GM18951 (cell line): ENCODE data around the gene RNF8.

Experiments
- POLR2A ChIP-seq: IDR thresholded peaks from 4 replicates; pipeline ENCODE4 v1.6.1; 2011; ENCODE audit warnings: mild to moderate bottlenecking; ENCODE audit not compliant: insufficient read length, insufficient read depth; ENCODE audit errors: extremely low read depth
- in situ Hi-C: fragments of 300-500 bp; cut with MboI; formaldehyde crosslinking; loops from one replicate; pipeline ENCODE4 v1.12.0; 2022; ENCODE audit warnings: low sequenced_read_pairs, mixed read lengths, inconsistent platforms; ENCODE audit not compliant: unreplicated experiment

The RNF8 gene

DNA sequence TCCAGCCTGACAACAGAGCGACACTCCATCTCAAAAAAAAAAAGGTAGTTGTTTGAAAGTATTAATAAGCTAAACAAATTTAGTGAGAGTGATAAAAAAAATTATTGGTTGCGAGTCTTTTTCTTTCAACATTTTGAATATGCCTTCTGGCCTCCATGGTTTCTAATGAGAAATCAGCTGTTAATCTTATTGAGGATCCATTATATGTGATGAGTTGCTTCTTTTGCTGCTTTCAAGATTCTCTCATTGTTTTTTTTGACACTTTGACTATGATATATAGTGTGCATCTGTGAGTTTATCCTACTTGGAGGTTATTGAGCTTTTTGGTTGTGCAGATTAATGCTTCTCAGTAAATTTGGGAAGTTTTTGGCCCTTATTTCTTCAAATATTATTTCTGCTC, 63.6 kb downstream of the RNF8 start:
- TF ChIP-seq POLR2A: no peak
- in situ Hi-C loops: no loop called here

DNA sequence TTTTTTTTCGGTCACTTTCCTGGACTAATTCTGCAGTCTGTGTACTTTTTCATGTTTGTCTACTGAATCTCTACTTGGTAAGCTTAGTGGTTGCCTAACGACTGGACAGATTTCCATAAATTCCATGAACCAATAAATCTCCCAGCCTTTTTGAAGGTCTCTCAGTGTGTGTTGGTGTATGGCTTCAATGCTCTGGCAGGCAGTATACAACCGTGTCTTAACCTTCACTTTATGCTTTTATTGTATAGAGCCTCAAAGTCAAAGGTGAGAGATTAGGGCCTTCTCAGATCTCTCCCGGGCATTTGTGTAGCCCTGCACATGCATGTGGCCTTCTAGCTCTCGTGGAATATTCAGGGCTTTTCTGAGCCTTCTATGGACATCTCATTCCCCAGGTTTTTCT, 64.9 kb downstream of the RNF8 start:
- in situ Hi-C loops: no loop called here
- TF ChIP-seq POLR2A: no peak

DNA sequence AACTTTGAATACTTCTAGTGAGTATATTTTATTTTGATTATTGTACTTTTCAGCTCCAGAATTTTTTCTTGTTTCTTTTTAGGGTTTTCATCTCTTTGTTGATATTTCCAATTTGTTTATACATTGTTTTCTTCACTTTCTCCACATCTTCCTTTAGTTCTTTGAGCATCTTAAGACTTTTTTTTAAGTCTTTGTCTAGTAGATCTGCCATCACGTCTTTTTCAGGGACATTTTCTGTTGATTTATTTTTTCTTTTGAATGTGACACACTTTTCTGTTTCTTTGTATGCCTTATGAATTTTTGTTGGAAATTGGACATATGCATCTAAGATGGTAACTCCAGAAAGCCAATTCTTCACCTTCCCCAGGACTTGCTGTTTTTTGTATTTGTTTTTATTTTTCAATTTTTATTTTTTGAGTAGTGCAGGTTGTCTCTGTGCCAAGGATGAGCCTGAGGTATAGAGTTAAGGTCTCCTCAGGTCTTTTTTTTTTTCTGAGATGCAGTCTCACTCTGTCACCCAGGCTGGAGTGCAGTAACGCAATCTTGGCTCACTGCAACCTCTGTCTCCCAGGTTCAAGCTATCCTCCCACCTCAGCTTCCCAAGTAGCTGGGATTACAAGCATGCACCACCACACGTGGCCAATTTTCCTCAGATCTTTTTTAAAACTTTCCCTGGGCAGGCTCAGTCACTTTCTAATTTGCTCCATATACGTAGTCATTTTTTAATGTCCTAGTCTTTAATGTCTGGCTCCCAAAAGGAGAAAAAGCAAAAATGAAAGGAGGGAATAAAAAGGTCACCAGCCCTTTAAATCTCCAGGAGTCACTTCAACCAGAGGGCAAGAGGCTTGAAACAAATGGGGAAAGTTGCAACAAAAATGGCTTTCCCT, 72.5 kb downstream of the RNF8 start:
- TF ChIP-seq POLR2A: no peak
- in situ Hi-C loops: no loop called here

DNA sequence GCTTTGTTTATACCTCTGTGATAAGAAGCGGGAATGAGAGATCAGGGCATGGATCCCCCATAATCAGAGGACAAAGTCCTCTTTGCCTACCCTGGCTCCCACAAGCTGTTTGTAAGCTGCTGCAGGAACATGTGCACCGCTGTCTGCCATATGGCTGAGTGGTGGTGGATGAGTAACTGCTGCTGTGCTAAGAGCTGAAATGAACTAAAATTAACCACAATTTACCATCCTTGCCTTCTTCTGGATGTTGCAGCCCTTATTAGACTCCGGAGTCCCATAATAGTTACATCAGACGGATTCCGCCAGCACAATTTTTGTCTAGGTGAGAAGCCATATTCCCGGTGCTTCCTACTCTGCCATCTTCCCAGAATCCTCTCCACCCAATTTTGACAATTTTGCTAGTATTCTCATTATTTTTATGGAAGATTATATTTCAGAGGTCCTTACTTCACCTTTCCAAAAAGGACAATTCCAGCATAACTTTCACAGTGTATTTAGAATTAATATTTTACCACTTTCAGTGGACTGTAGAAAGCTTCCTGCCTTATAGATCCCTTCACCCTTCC, 73.2 kb downstream of the RNF8 start:
- in situ Hi-C loops: no loop called here
- TF ChIP-seq POLR2A: no peak

DNA sequence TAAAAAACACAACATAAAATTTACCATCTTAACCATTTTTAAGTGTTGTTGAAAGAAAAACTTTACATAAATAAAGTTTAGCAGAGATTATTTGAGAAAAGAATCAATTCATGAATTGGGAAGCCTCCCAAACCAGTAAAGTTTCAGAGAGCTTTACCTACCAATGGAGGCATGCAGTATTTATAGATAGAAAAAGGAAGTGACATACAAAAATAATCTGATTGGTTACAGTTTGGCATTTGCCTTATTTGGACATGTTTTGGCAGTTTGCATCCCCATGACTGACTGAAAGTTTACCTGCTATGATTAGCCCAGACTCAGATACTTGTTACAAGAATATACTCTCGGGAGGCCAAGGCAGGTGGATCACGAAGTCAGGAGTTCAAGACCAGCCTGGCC, 75.6 kb downstream of the RNF8 start:
- no peak for TF ChIP-seq POLR2A
- in situ Hi-C loops: no loop called here

DNA sequence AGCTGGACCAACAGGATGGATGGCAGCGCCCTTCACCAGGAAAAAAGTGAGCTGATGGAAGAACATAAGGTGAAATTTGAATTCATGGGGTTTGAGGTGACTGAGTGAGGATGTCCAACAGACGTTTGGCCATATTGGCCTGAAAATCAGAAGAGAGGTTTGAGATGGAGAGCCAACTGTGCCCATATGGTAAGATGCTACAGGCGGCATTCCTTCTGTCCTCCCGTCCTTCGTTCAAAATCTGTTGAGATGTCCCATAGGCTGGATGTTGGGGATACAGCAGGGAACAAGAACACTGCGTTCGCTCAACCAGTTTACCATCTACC, 78.8 kb downstream of the RNF8 start:
- TF ChIP-seq POLR2A: no peak
- in situ Hi-C loops: no loop called here

DNA sequence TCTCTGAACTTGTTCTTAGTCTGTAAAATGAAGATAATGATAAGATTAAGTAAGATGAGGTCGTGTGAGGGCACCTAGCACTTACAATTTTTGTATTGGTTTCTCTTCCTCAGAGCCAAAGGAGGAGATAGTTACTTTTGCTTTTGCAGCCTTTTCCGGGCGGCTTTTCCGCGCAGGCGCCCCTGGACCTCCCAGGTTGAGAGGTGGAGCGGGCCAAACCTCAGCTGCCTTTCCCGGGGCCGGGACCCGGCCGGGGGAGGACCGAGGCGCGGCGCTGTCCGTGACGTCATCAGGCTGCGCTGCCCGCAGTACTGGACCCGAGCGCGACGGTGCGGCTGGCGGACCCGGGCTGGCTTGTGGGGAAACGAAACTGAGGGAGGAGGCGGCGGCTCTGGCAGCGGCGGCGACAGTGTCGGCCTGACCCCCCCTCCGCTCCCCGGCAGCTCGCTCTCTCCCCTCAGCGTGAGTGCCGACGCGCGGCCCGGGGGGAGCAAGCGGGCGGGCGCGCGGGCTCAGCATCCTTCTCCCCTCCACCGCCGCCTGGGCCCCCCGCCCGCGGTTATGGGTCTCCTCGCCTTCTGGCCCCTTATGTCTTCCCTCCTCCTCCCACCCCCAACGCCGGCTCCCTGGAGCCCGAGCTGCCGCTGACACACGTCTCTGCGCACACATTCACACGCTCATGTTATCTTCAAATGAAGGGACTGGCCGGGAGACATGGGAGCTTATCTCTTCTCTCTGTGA, 79.3 kb downstream of the RNF8 start, which contains the start of gene CMTR1:
CMTR1 (plus strand) TSS at position 306 of the 741 bp plus-strand sequence. CDS start 2,409 bp downstream, outside the sequence.
- peak; percentile 75 for TF ChIP-seq POLR2A

DNA sequence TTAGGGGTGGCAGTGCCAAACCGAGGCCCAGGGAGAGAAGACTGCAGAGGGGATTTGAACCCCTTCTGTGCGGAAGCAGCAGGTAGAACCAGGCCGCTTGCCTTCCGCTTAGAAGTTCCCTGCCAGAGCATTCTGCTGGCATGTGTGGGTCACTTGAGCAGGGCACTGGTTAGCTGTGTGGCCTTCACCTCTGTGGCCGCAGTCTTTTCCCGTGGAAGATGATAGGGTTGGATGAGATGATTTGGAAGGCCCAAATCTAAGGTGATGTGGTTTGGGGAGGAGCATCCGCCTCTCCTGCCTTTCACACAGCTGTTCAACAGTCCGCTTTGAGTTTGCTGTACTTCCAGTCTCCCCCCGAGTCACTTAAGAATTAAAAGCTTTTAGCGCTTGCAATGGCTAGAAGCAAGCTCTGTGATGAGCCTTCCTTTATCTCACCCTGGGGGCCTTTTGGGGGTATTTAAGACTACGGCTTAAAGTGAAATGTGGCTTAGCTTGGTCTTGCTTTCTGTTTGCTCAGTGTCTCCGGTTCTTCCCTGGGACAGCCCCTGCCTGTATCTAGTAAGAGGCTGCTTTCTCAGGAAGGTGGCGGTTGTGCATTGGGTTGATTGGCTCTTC, 80.0 kb downstream of the RNF8 start:
- TF ChIP-seq POLR2A: no peak
- in situ Hi-C loops: no loop called here

More for the DNA sequence above, 79.3 kb downstream of the RNF8 start, which contains the start of gene CMTR1:
- in situ Hi-C loops: no loop called here

DNA sequence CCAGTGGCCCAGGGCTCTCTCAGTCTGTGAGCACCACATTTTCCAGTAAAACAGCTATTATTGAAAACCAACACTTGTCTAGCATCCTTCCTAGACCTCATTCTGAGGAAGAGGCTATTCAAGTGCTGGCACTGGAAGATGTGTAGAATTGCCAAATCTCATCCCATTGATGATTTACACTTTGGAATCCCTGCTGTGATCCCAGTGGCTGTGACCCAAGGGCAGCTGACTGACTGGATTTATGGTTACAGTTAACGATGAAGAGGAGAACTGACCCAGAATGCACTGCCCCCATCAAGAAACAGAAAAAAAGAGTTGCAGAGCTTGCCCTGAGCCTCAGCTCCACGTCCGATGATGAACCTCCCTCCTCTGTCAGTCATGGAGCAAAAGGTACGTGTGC, 81.6 kb downstream of the RNF8 start:
- no peak for TF ChIP-seq POLR2A
- in situ Hi-C loops: no loop called here

DNA sequence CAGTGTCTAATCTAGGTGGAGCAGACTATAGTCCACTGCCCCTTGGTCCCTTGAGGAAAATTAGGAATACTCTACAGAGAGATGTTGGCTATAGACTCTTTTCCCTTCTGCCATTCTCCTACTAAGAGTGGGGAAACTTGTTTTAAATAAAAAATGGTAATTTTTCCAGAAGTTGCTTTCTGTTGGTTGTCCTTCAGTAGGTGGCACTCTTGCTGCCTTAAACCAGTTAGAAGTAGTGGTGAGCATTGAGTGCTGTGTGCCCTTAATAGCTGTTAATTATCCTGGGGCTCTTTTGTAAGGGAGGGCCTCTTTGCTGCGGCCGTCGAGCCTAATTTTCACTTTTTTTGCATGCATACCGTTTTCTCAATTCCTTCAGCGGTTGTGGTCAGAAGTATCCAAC, 82.0 kb downstream of the RNF8 start:
- in situ Hi-C loops: no loop called here
- TF ChIP-seq POLR2A: no peak

DNA sequence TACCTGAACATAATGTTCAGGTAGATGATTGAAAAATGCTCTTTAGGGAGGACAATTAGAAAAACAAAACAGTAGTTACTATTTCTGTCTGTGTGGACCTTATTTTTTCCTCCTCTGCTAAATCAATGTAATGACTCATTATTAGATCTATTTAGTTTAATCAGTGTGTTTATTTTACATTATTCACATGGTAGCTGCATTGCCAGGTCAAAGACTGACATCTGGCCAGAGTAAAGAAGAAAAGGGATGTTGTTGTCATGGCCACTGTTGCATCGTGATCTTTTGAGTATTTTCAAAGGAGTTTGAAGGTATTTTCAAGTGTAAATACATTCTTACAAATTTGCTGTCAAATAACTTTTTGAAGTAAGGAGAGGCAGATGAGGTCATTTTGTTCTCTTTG, 85.1 kb downstream of the RNF8 start:
- TF ChIP-seq POLR2A: no peak
- in situ Hi-C loops: no loop called here

DNA sequence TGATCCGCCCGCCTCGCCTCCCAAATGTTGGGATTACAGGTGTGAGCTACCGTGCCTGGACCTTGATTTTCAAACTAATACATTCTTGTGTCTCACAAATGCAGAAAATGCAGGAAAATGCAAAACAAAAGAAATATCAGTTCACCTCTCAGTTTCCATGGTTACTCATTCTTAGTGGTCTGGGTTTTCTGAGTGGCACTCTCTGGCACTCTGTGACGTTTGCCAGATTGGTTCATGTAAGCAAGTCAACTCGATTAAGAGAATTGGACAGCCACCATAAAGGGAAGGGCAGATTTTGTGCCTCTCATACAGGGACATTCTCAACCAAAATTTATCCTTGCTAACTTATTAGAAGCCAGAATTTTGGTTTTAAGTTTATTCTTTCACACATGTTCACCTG, 87.9 kb downstream of the RNF8 start:
- TF ChIP-seq POLR2A: no peak

More for the DNA sequence above, 87.9 kb downstream of the RNF8 start:
- in situ Hi-C loops: no loop called here
